ENCODE results near the gene UBA1. TPM values are rescaled to one million over a fixed set of nuclear protein-coding genes. Genes with fewer than 3 reads are reported as not detected.

UBA1 gene
- total and polyA plus RNA-seq, 2 of the 13 experiments (the other 11 are each of a cell fraction or from before 2014, with no cell fraction given) = 93.3 to 129 TPM

DNA sequence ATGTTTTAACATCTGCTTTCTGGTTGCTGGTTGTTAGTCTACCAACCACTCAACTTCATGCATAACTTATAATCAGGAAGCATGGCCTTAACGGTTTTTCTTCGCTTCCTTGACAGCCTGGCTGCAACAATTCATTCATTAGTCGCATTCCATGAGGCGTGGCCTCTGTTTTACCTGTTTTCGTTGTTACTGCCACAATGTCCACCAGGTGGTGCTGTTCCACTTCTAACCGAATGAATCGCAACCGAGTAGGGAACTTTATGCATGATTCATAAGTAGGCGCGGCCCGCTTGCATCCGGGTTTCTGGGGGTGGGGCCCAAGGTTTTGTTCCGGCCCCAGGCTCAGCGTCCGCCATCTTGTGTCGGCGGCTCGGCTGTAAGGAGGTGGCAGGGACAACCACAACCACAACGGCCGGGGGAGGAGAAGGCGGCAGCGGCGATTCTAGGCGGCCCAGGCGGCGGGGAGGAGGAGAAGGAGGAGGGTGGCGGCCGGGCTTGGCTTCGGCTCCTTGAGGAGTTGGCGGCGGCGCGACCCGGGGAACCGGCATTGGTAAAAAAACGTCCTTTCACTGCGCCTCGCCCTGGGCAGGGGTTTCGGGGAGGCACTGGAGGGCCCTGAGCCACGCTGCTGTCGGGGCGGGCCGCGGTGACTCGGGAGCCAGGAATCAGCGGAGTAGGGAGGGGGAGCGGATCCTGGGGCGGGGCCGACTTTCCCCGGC lies at the start of gene UBA1 (continued):
- TF ChIP-seq TBX2 (CRISPR knock-in tag; IDR thresholded peaks at IDR 0.05; ENCODE audit: borderline replicate concordance) (no peak), ZNF256 (CRISPR knock-in tag; conservative IDR thresholded peaks at IDR 0.05) (no peak), NCOA1 (CRISPR knock-in tag; IDR thresholded peaks at IDR 0.05) (no peak), ATRX (CRISPR knock-in tag; IDR thresholded peaks at IDR 0.05; ENCODE audit: borderline replicate concordance) (no peak), DR1 (CRISPR knock-in tag; IDR thresholded peaks at IDR 0.05) (0 out of 2 replicates have a peak, but pooled peaks have one; percentile 44), U2AF2 (IDR thresholded peaks at IDR 0.05; ENCODE audit: low read depth, low read length) (no peak), KLF12 (CRISPR knock-in tag; IDR thresholded peaks at IDR 0.05; ENCODE audit: borderline replicate concordance) (0 out of 2 replicates have a peak, but pooled peaks have one; percentile 7), ZNF441 (CRISPR knock-in tag; IDR thresholded peaks at IDR 0.05; ENCODE audit: borderline replicate concordance) (no peak), ZFAT (CRISPR knock-in tag; conservative IDR thresholded peaks at IDR 0.05) (no peak), ZFP36 (IDR thresholded peaks at IDR 0.05; ENCODE audit: borderline replicate concordance, low read depth, low read length, partially characterized antibody) (no peak), TCF7L2 (IDR thresholded peaks at IDR 0.05; ENCODE audit: low read depth, low read length) (no peak), ZNF841 (CRISPR knock-in tag; IDR thresholded peaks at IDR 0.05; ENCODE audit: borderline replicate concordance) (no peak), RXRB (CRISPR knock-in tag; IDR thresholded peaks at IDR 0.05; ENCODE audit: borderline replicate concordance) (no peak; the same call in 1 of the 2 replicates), ZNF883 (CRISPR knock-in tag; IDR thresholded peaks at IDR 0.05; ENCODE audit: not compliant biosample characterization) (no peak), MIXL1 (CRISPR knock-in tag; IDR thresholded peaks at IDR 0.05) (no peak)
- TF ChIP-seq, protein P1, sequence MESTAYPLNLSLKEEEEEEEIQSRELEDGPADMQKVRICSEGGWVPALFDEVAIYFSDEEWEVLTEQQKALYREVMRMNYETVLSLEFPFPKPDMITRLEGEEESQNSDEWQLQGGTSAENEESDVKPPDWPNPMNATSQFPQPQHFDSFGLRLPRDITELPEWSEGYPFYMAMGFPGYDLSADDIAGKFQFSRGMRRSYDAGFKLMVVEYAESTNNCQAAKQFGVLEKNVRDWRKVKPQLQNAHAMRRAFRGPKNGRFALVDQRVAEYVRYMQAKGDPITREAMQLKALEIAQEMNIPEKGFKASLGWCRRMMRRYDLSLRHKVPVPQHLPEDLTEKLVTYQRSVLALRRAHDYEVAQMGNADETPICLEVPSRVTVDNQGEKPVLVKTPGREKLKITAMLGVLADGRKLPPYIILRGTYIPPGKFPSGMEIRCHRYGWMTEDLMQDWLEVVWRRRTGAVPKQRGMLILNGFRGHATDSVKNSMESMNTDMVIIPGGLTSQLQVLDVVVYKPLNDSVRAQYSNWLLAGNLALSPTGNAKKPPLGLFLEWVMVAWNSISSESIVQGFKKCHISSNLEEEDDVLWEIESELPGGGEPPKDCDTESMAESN (CRISPR knock-in tag; conservative IDR thresholded peaks at IDR 0.05) = no peak
- TF ChIP-seq, protein P2, sequence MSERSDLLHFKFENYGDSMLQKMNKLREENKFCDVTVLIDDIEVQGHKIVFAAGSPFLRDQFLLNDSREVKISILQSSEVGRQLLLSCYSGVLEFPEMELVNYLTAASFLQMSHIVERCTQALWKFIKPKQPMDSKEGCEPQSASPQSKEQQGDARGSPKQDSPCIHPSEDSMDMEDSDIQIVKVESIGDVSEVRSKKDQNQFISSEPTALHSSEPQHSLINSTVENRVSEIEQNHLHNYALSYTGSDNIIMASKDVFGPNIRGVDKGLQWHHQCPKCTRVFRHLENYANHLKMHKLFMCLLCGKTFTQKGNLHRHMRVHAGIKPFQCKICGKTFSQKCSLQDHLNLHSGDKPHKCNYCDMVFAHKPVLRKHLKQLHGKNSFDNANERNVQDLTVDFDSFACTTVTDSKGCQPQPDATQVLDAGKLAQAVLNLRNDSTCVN (CRISPR knock-in tag; IDR thresholded peaks at IDR 0.05; ENCODE audit: borderline replicate concordance) = no peak
- TF ChIP-seq, protein P3, sequence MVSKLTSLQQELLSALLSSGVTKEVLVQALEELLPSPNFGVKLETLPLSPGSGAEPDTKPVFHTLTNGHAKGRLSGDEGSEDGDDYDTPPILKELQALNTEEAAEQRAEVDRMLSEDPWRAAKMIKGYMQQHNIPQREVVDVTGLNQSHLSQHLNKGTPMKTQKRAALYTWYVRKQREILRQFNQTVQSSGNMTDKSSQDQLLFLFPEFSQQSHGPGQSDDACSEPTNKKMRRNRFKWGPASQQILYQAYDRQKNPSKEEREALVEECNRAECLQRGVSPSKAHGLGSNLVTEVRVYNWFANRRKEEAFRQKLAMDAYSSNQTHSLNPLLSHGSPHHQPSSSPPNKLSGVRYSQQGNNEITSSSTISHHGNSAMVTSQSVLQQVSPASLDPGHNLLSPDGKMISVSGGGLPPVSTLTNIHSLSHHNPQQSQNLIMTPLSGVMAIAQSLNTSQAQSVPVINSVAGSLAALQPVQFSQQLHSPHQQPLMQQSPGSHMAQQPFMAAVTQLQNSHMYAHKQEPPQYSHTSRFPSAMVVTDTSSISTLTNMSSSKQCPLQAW (CRISPR knock-in tag; IDR thresholded peaks at IDR 0.05) = peak; percentile 75
- TF ChIP-seq, protein P4, sequence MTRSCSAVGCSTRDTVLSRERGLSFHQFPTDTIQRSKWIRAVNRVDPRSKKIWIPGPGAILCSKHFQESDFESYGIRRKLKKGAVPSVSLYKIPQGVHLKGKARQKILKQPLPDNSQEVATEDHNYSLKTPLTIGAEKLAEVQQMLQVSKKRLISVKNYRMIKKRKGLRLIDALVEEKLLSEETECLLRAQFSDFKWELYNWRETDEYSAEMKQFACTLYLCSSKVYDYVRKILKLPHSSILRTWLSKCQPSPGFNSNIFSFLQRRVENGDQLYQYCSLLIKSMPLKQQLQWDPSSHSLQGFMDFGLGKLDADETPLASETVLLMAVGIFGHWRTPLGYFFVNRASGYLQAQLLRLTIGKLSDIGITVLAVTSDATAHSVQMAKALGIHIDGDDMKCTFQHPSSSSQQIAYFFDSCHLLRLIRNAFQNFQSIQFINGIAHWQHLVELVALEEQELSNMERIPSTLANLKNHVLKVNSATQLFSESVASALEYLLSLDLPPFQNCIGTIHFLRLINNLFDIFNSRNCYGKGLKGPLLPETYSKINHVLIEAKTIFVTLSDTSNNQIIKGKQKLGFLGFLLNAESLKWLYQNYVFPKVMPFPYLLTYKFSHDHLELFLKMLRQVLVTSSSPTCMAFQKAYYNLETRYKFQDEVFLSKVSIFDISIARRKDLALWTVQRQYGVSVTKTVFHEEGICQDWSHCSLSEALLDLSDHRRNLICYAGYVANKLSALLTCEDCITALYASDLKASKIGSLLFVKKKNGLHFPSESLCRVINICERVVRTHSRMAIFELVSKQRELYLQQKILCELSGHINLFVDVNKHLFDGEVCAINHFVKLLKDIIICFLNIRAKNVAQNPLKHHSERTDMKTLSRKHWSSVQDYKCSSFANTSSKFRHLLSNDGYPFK (CRISPR knock-in tag; IDR thresholded peaks at IDR 0.05; ENCODE audit: borderline replicate concordance) = peak; percentile 82; the same call in 1 of the 2 replicates
- TF ChIP-seq, protein P5, sequence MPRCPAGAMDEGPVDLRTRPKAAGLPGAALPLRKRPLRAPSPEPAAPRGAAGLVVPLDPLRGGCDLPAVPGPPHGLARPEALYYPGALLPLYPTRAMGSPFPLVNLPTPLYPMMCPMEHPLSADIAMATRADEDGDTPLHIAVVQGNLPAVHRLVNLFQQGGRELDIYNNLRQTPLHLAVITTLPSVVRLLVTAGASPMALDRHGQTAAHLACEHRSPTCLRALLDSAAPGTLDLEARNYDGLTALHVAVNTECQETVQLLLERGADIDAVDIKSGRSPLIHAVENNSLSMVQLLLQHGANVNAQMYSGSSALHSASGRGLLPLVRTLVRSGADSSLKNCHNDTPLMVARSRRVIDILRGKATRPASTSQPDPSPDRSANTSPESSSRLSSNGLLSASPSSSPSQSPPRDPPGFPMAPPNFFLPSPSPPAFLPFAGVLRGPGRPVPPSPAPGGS (CRISPR knock-in tag; IDR thresholded peaks at IDR 0.05) = no peak
